ENCODE results near the gene GUCA1C. TPM values are rescaled to one million over a fixed set of nuclear protein-coding genes. Genes with fewer than 3 reads are reported as not detected.

Gene GUCA1C
- total and polyA plus RNA-seq, 2 donors (not counting 3 experiments of a cell fraction or from before 2014, with no cell fraction given), result not detected

DNA sequence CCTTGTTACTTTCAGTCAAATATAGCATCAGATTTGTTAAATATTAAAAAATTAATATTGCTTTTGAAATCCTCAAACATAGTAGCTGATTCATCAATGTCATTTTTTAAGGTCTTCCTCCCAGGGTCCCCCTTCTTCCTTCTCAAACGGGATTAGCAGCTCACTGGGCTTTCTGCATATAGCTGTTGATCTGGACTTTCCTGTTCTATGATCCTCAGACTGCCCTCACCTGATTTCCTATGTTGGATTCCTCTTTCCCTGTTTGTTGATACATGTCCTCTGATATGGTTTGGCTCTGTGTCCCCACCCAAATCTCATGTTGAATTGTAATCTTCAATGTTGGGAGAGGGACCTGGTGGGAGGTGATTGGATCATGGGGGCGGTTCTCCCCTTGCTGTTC is 5.8 kb downstream of the GUCA1C start:
- Histone ChIP-seq H3K9ac (replicated peaks; ENCODE audit: extremely low read depth, insufficient read depth, low read length) (no peak overlapping the region), H4K20me1 (replicated peaks; ENCODE audit: control insufficient read depth, extremely low read depth, insufficient read depth, low read length) (no peaks in the 10 kb centered on the region), H3K27ac (ENCODE audit: insufficient read depth, low read depth, low read length) (no peak overlapping the region), H3K9me3 (replicated peaks; ENCODE audit: control insufficient read depth, insufficient read depth, low read length) (no peaks in the 10 kb centered on the region), H3K36me3 (ENCODE audit: control insufficient read depth in 2 of 2, extremely low read depth in 1 of 2, insufficient read depth in 2 of 2, low read length in 2 of 2) (no peaks in the 10 kb centered on the region), H3K79me2 (ENCODE audit: control insufficient read depth, insufficient read depth, low read length) (no peaks in the 10 kb centered on the region), H2AFZ (ENCODE audit: low read depth, low read length) (no peak overlapping the region), H3K4me3 (replicated peaks in 1 of 3; ENCODE audit: insufficient read depth in 1 of 3, low read depth in 1 of 3, low read length in 3 of 3) (no peak overlapping the region), H3K27me3 (ENCODE audit: control insufficient read depth in 2 of 2, insufficient read depth in 2 of 2, low read length in 2 of 2) (no peaks in the 10 kb centered on the region), H3K4me2 (ENCODE audit: insufficient read depth, low read length) (no peak overlapping the region), H3K9me1 (replicated peaks; ENCODE audit: control insufficient read depth, extremely low read depth, insufficient read depth, low read length) (no peaks in the 10 kb centered on the region), H3K4me1 (ENCODE audit: control insufficient read depth, extremely low read depth, insufficient read depth, low read length) (no peaks in the 10 kb centered on the region)
- BruUV-seq (replicated peaks), result no TSS peak
- TF ChIP-seq, protein P1, sequence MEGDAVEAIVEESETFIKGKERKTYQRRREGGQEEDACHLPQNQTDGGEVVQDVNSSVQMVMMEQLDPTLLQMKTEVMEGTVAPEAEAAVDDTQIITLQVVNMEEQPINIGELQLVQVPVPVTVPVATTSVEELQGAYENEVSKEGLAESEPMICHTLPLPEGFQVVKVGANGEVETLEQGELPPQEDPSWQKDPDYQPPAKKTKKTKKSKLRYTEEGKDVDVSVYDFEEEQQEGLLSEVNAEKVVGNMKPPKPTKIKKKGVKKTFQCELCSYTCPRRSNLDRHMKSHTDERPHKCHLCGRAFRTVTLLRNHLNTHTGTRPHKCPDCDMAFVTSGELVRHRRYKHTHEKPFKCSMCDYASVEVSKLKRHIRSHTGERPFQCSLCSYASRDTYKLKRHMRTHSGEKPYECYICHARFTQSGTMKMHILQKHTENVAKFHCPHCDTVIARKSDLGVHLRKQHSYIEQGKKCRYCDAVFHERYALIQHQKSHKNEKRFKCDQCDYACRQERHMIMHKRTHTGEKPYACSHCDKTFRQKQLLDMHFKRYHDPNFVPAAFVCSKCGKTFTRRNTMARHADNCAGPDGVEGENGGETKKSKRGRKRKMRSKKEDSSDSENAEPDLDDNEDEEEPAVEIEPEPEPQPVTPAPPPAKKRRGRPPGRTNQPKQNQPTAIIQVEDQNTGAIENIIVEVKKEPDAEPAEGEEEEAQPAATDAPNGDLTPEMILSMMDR (IDR thresholded peaks at IDR 0.05; ENCODE audit: extremely low read depth in 1 of 2, insufficient read depth in 1 of 2, low read depth in 1 of 2, low read length in 2 of 2), result no peak
- TF ChIP-seq GATA2 (IDR thresholded peaks at IDR 0.05; ENCODE audit: insufficient read depth, insufficient read length, low read depth, low read length) (no peak), EZH2 (IDR thresholded peaks at IDR 0.05; ENCODE audit: borderline replicate concordance, low read depth, low read length, severe bottlenecking) (no peak), FOS (IDR thresholded peaks at IDR 0.05; ENCODE audit: borderline replicate concordance, insufficient read depth, low read length) (no peak), MYC (IDR thresholded peaks at IDR 0.05; ENCODE audit: low read depth, low read length) (no peak), JUN (IDR thresholded peaks at IDR 0.05; ENCODE audit: borderline replicate concordance, insufficient read depth, insufficient read length, low read depth) (no peak), POLR2AphosphoS5 (IDR thresholded peaks at IDR 0.05; ENCODE audit: insufficient read depth, low read depth, low read length) (no peak), POLR2A (IDR thresholded peaks at IDR 0.05; ENCODE audit: low read depth, low read length) (no peak)
- TF ChIP-seq, protein P2, sequence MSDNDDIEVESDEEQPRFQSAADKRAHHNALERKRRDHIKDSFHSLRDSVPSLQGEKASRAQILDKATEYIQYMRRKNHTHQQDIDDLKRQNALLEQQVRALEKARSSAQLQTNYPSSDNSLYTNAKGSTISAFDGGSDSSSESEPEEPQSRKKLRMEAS (IDR thresholded peaks at IDR 0.05; ENCODE audit: insufficient read depth, insufficient read length), result no peak
- intact Hi-C loops (cut with micrococcal nuclease) (no loop called here), dilution Hi-C loops (cut with MboI; ENCODE audit: extremely low pct_ligation_motif_present, low sequenced_read_pairs) (no loop called here)
- POLR2A ChIA-PET, result no interaction called here
- DNase-seq (ENCODE audit: low read depth, low spot score), result no peak
- CTCF ChIA-PET, result no interaction called here
- FAIRE-seq, result no peak
